Pancreas (tissue), 10 donors: ENCODE measurements around the gene SHC3. TPM values are rescaled to one million over a fixed set of nuclear protein-coding genes. Genes with fewer than 3 reads are reported as not detected.
A peak's percentile ranks its signal among the peaks of the same experiment; 100 is the strongest.

Experiments used
- ATAC-seq, 4 donors: fragments of 200-7000 bp; cut with Tn5 transposase; one replicate each; pipeline versions ENCODE4 v1.8.0 to v1.9.1; 2020; ENCODE audit warnings: mild to moderate bottlenecking in 4 of 4, moderate library complexity in 4 of 4
- DNase-seq, 6 donors: peaks; one replicate each; pipeline ENCODE4 v3.0.0-alpha.2; 2020
- FAIRE-seq: peaks from 2 replicates; lab custom pipeline; 2012; peaks lifted over from hg19 to GRCh38; lab: Jason Lieb, UNC
- H3K27ac ChIP-seq, 4 donors: fragments of 200-600 bp; sonication (generic); 1 replicate in 3 of 4; 2 replicates in 1 of 4; pipeline versions ENCODE4 v1.5.0 to v1.8.0; 2020
- H3K27me3 ChIP-seq, 4 donors: fragments of 200-600 bp; one replicate each; pipeline ENCODE4 v1.8.0; 2021
- H3K36me3 ChIP-seq, 3 donors: fragments of 200-600 bp; sonication (generic) in 1 of 3; one replicate each; pipeline versions ENCODE4 v1.5.0 to v1.8.0; 2020 to 2021
- H3K4me1 ChIP-seq, 3 donors: fragments of 200-600 bp; one replicate each; pipeline ENCODE4 v1.8.0; 2021
- H3K4me3 ChIP-seq, 4 donors: fragments of 200-600 bp; sonication (generic) in 2 of 4; one replicate each; pipeline versions ENCODE4 v1.5.0 to v1.8.0; 2020 to 2021
- H3K9me3 ChIP-seq, 4 donors: fragments of 200-600 bp; one replicate each; pipeline ENCODE4 v1.8.0; 2021
- CTCF ChIP-seq, 4 donors: fragments of 200-600 bp; sonication (generic) in 3 of 4; IDR thresholded peaks; one replicate each; pipeline versions ENCODE4 v1.5.0 to v1.8.0; 2021; ENCODE audit warnings: antibody characterized with exemption in 4 of 4
- WGBS, 2 donors: extraction: QIAGEN DNeasy Blood & Tissue Kit; methylation state at CpG; one replicate each; pipeline ENCODE4 v1.1.7; 2013; 5-methylcytosine and 5-hydroxymethylcytosine counted together
- intact Hi-C, 3 donors: fragments of 100-400 bp; cut with DNase I; formaldehyde crosslinking; loops; one replicate each; pipeline versions ENCODE4 v1.11.1 to v1.14.2; 2022
- polyA plus RNA-seq, 2 donors: library from polyadenylated mRNA; stranded (reverse); fragments of 200-250 nt; gene quantifications; one replicate each; pipeline ENCODE4 v1.2.3, GENCODE V29; 2013
- total RNA-seq, 6 donors: library from RNA; stranded (reverse); fragmentation: NEBNext Ultra II Directional in 4 of 6; extraction: Animal tissue kit (Norgen Biotek cat#: 25700) in 4 of 6; gene quantifications; one replicate each; pipeline versions ENCODE4 v1.2.1 to v1.2.4, GENCODE V29; 2021 to 2023
- donor health status: healthy with polysubstance abuse.
- donor health status: DM: no; HTN: no; CAD: no; lungs with moderate emphysema.
- donor health status: DM: no; HTN: no; CAD: no.
- donor health status: control.
- donor health status: control.
- donor health status: Bipolar disorder and iron deficiency.
- donor health status: DM: yes; HTN: yes; CAD: no.
- donor health status: DM: no; HTN: no; CAD: no.
- donor health status: DM: no; HTN: no; CAD: no.
- donor health status: DM: yes; HTN: yes; CAD: no.

Gene SHC3
- total and polyA plus RNA-seq, 8 donors, result 0.19 to 6.3 (median 1.8) TPM

- H3K9me3 ChIP-seq, result no peaks in the 10 kb centered on the region
- intact Hi-C loops, result no loop called here
- no peak for ATAC-seq
- no peaks in the 10 kb centered on the region for H3K4me1 ChIP-seq
- no peak for DNase-seq
- peaks cover 0 to 4% (median 0%) of the 10 kb centered on the region in 3 donors for H3K36me3 ChIP-seq
- no peak overlapping the region for H3K27ac ChIP-seq
- 90 to 93% methylated on average over 14 to 15 of the region's 15 CpGs for WGBS, 2 donors
- TF ChIP-seq CTCF (IDR thresholded peaks at IDR 0.05), result no peak
- no peaks in the 10 kb centered on the region for H3K27me3 ChIP-seq
- FAIRE-seq, result no peak
- H3K4me3 ChIP-seq, result no peak overlapping the region
Observed at GRCh38 chr9:89059925-89060506, 118.6 kb downstream of the SHC3 start.

DNA sequence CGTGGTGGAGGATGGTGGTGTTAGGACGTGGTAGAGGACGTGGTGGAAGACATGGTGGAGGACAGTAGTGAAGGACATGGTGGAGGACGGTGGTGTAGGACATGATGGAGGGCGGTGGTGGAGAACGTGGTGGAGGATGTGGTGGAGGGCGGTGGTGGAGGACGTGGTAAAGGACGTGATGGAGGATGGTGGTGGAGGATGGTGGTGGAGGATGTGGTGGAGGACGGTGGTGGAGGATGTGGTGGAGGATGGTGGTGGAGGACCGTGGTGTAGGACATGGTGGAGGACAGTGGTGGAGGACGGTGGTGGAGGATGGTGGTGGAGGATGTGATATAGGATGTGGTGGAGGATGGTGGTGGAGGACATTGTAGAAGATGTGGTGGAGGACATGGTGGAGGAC lies 119.7 kb downstream of the SHC3 start:
- ATAC-seq (no peak), DNase-seq (no peak), FAIRE-seq (no peak)
- no peak for TF ChIP-seq CTCF (IDR thresholded peaks at IDR 0.05)
- no peaks in the 10 kb centered on the region for H3K9me3 ChIP-seq
- 88 to 92% methylated on average over 12 of the region's 12 CpGs for WGBS, 2 donors
- H3K36me3 ChIP-seq, result peaks cover 0 to 3% (median 0%) of the 10 kb centered on the region in 3 donors
- no peak overlapping the region for H3K27ac ChIP-seq
- no peaks in the 10 kb centered on the region for H3K27me3 ChIP-seq
- no peak overlapping the region for H3K4me3 ChIP-seq
- intact Hi-C loops, result no loop called here
- H3K4me1 ChIP-seq, result no peaks in the 10 kb centered on the region

GRCh38 chr9:89054865-89055495 lies 123.6 kb downstream of the SHC3 start:
- Histone ChIP-seq H3K36me3 (no peaks in the 10 kb centered on the region), H3K27me3 (no peaks in the 10 kb centered on the region), H3K27ac (no peak overlapping the region), H3K4me3 (no peak overlapping the region), H3K9me3 (no peaks in the 10 kb centered on the region), H3K4me1 (no peaks in the 10 kb centered on the region)
- DNase-seq (no peak), FAIRE-seq (no peak), ATAC-seq (no peak)
- no peak for TF ChIP-seq CTCF (IDR thresholded peaks at IDR 0.05)
- WGBS, 2 donors, result 95 to 96% methylated on average over 8 of the region's 8 CpGs
- intact Hi-C loops, result no loop called here

DNA sequence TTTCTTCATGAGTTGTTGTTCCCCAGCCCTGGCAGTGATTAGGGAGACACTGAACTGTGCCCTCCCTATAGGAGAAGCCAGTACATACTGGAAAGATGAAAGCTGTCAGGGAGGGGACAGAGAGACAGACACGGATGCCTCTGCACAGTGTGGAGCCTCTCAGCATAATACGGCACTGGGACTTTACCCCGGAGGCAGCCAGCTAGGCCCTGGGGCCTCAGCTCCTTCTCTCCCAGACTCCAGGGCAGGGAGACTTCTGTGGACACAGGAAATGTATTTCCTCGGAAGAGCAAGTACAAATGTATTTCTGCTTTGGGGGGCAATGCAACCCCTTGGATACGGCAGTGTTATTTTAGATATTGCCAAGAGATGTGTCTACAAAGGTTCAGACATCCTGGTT lies 125.3 kb downstream of the SHC3 start:
- Histone ChIP-seq H3K4me1 (no peaks in the 10 kb centered on the region), H3K36me3 (no peaks in the 10 kb centered on the region), H3K9me3 (no peaks in the 10 kb centered on the region), H3K27me3 (no peaks in the 10 kb centered on the region), H3K27ac (no peak overlapping the region), H3K4me3 (no peak overlapping the region)
- intact Hi-C loops, result no loop called here
- no peak for ATAC-seq
- FAIRE-seq, result no peak
- DNase-seq, result no peak
- 90 to 94% methylated on average over 5 of the region's 5 CpGs for WGBS, 2 donors
- no peak for TF ChIP-seq CTCF (IDR thresholded peaks at IDR 0.05)

DNA sequence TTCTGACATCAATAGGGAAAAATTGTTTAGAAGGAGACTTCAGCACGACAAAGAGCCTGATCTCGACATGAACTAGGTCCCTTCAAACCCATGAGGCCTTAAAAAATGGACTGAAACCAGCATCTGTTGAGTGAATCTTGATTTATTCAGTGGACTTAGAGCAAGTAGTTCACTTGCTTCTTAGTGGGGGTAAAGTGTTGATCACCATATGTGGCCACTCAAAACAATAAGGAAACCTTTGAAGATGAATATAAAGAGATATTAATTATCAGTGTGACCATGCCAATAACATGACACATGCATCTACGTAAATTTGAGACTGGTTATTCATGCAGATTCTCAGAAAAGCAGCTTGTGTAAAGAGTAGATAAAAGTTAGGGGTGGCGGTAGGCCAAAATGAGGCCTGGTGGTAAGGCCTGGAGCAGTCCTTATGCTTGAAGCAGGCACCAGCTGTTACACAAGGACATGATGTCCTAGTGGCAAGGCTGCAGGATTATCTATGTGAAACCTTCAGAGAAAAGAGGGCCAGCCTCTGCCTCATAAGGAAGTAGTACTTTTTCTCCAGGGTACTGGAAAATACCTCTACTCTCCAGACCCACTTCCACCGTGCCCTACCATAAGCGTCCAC lies 126.0 kb downstream of the SHC3 start:
- Histone ChIP-seq H3K4me1 (no peaks in the 10 kb centered on the region), H3K36me3 (no peaks in the 10 kb centered on the region), H3K27me3 (no peaks in the 10 kb centered on the region), H3K9me3 (no peaks in the 10 kb centered on the region), H3K4me3 (no peak overlapping the region), H3K27ac (no peak overlapping the region)
- intact Hi-C loops, result no loop called here
- FAIRE-seq, result no peak
- WGBS, 2 donors, result 86 to 88% methylated on average over 6 of the region's 6 CpGs
- no peak for TF ChIP-seq CTCF (IDR thresholded peaks at IDR 0.05)
- ATAC-seq, result peak in 1 of 4 donors; percentile 35
- no peak for DNase-seq
